Adipocyte (in vitro differentiated cells): ENCODE data around the gene ACBD4.
"Not testable (repeated sequence)": the region's sequence is repeated elsewhere in the genome, so short reads cannot be mapped to it uniquely, and the experiment has no call there.

Experiments
- DNase-seq: peaks from one replicate; pipeline ENCODE4 v3.0.0-alpha.2; 2015; ENCODE audit warnings: low read depth
- H3K27me3 ChIP-seq: replicated peaks from 2 replicates; pipeline ENCODE4 v1.7.0; 2013; ENCODE audit warnings: mild to moderate bottlenecking, low read length, moderate library complexity; ENCODE audit not compliant: control insufficient read depth, insufficient read depth
- H3K36me3 ChIP-seq: 2 replicates; pipeline ENCODE4 v1.7.0; 2013; ENCODE audit warnings: low read length, mild to moderate bottlenecking, moderate library complexity; ENCODE audit not compliant: control insufficient read depth, insufficient read depth, severe bottlenecking
- H3K4me1 ChIP-seq: 2 replicates; pipeline ENCODE4 v1.7.0; 2013; ENCODE audit warnings: mild to moderate bottlenecking, low read length, moderate library complexity; ENCODE audit not compliant: control insufficient read depth, insufficient read depth
- H3K4me3 ChIP-seq: 2 replicates; pipeline ENCODE4 v1.7.0; 2013; ENCODE audit warnings: mild to moderate bottlenecking, low read length, moderate library complexity
- H3K9ac ChIP-seq: 2 replicates; pipeline ENCODE4 v1.7.0; 2013; ENCODE audit warnings: mild to moderate bottlenecking, low read length, moderate library complexity
- H3K9me3 ChIP-seq: 2 replicates; pipeline ENCODE4 v1.7.0; 2013; ENCODE audit warnings: mild to moderate bottlenecking, low read length, moderate library complexity; ENCODE audit not compliant: control insufficient read depth

The ACBD4 gene

DNA sequence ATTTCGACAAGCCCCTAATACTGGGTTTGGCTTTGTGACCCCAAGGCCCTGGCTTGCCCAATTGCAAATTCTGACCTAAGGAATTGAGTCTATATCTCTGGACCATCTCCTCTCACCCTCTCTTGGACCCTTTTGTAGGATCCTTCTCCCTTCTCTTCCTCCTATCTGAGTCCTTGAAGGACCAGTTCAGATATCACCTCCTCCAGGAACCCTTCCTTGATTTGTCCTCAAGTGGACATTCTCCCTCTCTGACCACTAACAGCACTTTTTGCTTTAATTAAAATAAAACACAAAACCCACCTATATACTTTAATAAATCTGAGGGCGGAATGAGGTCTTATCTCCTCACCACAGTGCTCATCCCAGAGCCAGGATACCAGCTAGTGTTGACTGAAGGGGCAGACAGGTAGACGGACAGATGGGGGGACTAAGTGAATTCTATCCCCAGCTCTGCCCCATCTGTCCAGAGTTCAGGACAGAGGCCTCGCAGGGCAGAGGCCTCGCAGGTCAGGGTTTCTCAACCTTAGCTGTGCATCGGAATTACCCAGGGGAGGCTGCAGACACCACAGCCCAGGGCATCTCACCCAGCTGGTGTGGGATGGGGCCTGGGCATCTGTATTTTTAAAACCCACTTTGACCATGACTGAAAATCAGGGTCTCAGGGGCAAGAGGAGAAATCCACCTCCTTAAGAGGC is 12.3 kb upstream of the ACBD4 start:
- H3K27me3 ChIP-seq = no peaks in the 10 kb centered on the region
- no peak overlapping the region for H3K4me3 ChIP-seq
- peaks cover 20% of the 10 kb centered on the region for H3K36me3 ChIP-seq
- peak overlapping the region; percentile 71 for H3K9ac ChIP-seq
- H3K4me1 ChIP-seq = peaks cover 43% of the 10 kb centered on the region
- H3K9me3 ChIP-seq = no peaks in the 10 kb centered on the region
- no peak for DNase-seq

DNA sequence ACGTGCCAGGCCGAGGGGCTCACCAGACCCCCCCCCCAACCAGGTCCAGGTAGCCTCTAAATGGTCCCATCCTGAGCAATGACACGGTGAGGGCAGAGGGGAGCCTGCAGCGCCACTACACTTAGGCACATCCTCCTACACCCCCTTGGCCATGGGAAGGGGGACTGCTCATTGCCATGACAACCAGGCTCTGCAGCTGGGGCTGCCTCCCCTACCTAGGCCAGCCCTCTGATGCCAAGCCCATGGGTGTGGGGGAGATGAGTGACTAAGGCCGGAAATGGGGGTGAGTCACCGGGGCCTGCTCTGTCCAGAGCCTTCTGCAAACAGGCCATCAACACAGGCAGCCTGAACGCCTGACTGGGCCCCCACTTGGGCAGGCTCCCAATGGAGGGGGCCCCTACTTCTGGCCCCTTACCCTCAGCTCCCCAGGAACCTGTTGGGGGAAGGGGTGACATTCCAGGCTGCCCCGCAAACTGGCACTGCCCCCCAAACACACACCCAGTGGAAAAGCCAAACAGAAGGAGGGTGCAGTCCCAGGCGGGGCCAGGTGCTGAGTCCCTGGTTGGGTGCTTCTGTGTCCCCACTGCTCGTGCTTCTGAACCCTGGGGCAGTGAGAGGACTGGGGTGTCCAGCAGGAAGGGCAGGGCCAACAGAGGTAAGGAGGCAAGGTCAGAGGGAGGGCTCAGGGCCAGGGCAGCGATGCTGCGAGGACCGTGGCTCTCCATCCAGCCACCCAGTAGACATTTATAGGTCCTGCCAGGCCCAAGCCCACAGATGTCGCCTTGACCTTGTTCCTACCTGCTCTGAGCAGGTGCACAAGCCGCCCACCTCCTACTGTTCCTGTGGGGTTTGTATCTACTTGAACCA is 11.3 kb upstream of the ACBD4 start:
- Histone ChIP-seq H3K4me3 (no peak overlapping the region), H3K9ac (peak overlapping the region; percentile 71), H3K4me1 (peaks cover 49% of the 10 kb centered on the region), H3K36me3 (peaks cover 13% of the 10 kb centered on the region), H3K9me3 (no peaks in the 10 kb centered on the region), H3K27me3 (no peaks in the 10 kb centered on the region)
- DNase-seq = peak; percentile 85

DNA sequence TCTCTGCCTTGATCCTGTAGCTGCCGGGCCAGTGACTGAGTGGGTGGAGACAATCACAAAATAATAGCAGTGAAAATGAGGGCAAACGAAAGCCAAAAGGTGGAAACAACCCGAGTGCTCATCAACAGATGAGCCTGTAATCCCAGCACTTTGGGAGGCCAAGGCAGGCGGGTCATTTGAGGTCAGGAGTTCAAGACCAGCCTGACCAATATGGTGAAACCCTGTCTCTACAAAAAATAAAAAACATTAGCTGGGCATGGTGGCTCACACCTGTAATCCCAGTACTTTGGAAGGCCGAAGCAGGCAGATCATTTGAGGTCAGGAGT is 10.7 kb upstream of the ACBD4 start:
- not testable (repeated sequence) for H3K27me3 ChIP-seq

DNA sequence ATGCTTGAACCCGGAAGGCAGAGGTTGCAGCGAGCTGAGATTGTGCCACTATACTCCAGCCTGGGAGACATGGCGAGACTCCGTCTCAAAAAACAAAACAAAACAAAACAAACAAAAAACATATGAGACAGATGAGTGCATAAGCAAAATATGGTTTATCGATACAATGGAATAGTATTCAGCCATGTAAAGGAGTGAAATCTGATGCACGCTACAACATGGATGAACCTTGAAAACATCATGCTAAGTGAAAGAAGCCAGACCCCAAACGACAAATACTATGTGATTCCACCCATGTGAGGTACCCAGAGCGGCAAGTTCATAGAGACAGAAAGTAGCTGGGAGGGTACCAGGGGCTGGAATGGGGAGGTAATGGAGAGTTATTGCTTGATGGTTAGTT is 10.0 kb upstream of the ACBD4 start:
- no peak overlapping the region for H3K9ac ChIP-seq
- H3K27me3 ChIP-seq = no peaks in the 10 kb centered on the region
- no peak overlapping the region for H3K4me3 ChIP-seq
- DNase-seq = no peak
- H3K36me3 ChIP-seq = no peaks in the 10 kb centered on the region
- no peaks in the 10 kb centered on the region for H3K9me3 ChIP-seq
- peaks cover 53% of the 10 kb centered on the region for H3K4me1 ChIP-seq

More for the DNA sequence above, 10.7 kb upstream of the ACBD4 start:
- Histone ChIP-seq H3K4me1 (peaks cover 53% of the 10 kb centered on the region), H3K9ac (peak overlapping the region; percentile 71)
- DNase-seq, H3K4me3 ChIP-seq, H3K9me3 ChIP-seq, H3K36me3 ChIP-seq: not testable (repeated sequence)

DNA sequence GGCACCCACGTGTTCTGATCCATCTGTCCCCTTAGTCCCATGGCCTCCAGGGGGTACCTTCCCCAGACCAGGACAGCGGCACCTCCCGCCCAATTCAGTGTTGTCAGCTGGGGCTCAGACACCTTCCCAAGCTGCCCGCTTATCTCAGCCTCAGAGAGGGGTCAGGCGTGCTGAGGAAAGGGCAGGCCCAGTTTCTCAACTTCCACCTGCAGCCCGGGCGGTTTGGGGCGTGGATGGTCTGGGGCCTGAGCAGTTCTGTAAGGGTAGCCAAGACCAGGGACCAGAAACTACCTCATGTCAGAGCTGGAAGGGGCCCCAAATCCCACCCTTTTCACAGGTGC is 8.3 kb upstream of the ACBD4 start:
- Histone ChIP-seq H3K4me3 (no peak overlapping the region), H3K9ac (peak overlapping the region; percentile 35), H3K36me3 (no peaks in the 10 kb centered on the region), H3K9me3 (no peaks in the 10 kb centered on the region), H3K27me3 (no peaks in the 10 kb centered on the region), H3K4me1 (peaks cover 59% of the 10 kb centered on the region)
- DNase-seq = no peak

DNA sequence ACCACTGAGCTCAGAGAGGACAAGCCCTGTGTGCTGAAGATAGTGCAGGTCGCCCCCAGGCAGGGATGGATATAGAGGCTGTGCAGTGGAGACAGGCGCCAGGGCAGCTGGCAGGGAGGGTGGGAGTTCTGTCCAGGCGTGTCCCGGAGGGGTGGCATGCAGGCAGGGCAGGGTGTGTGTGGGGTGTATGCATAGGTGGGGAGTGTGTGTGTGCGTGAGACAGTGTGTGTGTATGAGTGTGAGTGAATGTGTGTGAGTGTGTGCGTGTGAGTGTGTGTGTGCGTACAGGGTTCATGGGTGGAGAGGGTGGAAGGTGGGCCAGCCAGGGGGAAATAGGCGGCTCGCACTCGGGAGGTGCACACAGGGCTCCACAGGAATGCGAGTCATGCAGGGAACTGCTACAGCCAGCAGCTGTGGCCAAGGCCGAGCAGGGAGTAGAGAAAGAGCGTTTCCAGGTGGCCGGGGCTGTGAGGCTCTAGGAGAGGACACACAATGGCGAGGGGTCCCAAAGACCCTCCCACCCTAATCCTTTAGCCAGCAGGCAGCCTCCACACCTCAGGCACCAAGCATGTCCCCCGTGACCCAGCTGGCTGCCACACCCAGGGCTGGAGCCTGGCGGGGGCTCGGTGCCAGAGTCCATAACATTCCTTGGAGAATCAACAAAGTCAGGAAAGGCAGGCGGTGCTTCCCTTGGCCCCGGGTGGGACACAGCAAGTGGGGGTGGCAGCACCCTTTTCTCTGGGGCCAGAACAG is 7.8 kb upstream of the ACBD4 start:
- Histone ChIP-seq H3K9ac (peak overlapping the region; percentile 35), H3K4me3 (no peak overlapping the region), H3K36me3 (no peaks in the 10 kb centered on the region), H3K27me3 (no peaks in the 10 kb centered on the region), H3K9me3 (no peaks in the 10 kb centered on the region), H3K4me1 (peaks cover 54% of the 10 kb centered on the region)
- peak; percentile 65 for DNase-seq

DNA sequence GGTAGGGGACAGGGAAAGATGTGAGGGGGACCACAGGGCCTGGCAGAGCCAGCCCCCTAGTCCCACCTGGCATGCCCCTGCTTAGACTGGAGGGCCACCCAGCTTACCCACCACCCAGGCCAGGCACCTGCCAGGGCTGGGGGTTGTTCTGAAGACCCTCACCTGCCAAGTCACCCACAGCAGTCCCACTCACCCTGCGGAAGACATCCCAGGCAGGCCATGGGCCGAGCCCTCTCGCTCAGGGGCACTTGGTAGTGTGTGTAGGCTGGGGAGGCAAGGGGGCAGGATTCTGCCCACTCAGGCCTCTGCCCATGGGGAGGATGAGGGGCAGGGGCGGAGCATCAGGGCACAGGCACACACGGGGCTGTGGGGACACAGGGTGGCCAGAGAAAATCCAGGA is 7.2 kb upstream of the ACBD4 start:
- Histone ChIP-seq H3K9me3 (no peaks in the 10 kb centered on the region), H3K4me1 (peaks cover 52% of the 10 kb centered on the region), H3K9ac (peak overlapping the region; percentile 35), H3K27me3 (no peaks in the 10 kb centered on the region), H3K36me3 (no peaks in the 10 kb centered on the region), H3K4me3 (no peak overlapping the region)
- DNase-seq = no peak

DNA sequence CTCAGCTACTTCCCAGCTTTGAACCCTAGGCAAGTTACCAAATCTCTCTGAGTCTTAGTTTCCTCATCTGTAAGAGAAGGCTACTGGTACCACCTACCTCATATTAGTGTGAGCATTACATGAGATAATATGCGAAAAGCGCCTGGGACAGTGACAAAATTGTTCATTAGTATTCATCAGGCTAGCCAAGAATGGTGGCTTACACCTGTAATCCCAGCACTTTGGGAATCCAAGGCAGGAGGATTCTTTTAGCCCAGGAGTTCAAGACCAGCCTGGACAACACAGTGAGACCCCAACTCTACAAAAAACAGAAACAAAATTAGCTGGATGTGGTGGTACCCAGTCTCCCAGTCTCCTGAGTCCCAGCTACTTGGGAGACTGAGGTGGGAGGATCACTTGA is 6.5 kb upstream of the ACBD4 start:
- Histone ChIP-seq H3K36me3 (no peaks in the 10 kb centered on the region), H3K4me1 (peaks cover 45% of the 10 kb centered on the region), H3K9ac (no peak overlapping the region), H3K4me3 (no peak overlapping the region), H3K9me3 (no peaks in the 10 kb centered on the region), H3K27me3 (no peaks in the 10 kb centered on the region)
- no peak for DNase-seq

DNA sequence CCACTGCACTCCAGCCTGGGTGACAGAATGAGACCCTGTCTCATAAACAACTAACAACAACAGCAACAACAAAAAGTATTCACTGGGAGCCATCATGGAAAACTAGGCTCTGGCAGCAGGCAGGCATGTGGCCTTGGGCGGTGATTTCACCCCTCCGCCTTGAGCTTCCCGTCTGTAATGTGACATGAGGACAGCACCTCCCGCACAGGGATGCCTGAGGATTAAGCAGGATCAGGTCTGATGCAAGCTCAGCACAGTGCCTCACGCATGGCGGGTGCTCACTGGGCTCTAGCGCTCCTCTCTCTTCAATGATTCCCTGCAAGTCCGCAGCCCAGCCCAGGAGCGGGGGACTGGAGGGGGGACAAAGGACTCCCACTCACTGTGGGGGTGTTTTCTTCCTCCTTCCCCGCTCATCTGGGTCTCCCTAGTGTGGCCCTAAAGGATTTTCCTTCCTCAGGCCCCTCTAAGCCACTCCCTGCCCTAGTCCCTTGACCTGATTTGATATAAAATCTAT is 6.0 kb upstream of the ACBD4 start:
- DNase-seq = peak; percentile 95
- H3K27me3 ChIP-seq = no peaks in the 10 kb centered on the region
- no peak overlapping the region for H3K9ac ChIP-seq
- H3K9me3 ChIP-seq = no peaks in the 10 kb centered on the region
- peaks cover 40% of the 10 kb centered on the region for H3K4me1 ChIP-seq
- H3K4me3 ChIP-seq = no peak overlapping the region
- no peaks in the 10 kb centered on the region for H3K36me3 ChIP-seq

DNA sequence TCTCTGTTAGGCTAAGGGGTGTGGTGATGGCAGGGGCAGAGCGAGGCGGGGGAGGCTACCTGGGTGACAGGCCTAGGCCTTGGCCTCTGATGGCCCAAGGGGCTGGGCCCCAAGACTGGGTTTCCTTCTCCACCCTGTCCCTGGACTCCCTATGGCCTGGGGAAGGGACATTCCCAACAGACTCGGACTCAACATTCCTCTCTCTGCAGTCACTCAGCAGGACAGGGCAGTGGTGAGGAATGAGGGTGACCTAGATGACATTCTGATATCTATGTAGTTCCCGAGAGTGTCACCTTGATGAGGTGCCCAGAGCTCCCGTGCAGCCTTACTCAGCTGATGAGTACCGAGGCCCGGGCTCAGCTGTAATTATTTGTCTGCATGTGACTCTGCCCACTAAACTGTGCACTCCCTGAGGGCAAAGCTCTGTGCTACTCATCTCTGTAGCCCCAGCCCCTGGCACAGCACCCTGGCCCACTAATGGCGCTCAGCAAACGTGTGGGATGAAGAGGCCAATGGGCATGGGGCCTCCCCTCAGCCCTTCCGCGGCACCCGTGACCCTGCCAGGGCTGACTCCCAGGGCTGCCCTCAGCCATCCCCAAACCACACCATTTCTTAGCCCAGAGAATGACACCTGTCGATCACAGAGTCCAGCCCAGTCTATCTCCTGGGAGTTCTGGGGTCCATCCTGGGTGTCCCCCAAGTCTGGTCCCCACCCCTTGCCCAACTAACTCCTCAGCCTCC is 5.4 kb upstream of the ACBD4 start:
- Histone ChIP-seq H3K36me3 (no peaks in the 10 kb centered on the region), H3K27me3 (no peaks in the 10 kb centered on the region), H3K9ac (no peak overlapping the region), H3K9me3 (no peaks in the 10 kb centered on the region), H3K4me1 (peaks cover 37% of the 10 kb centered on the region), H3K4me3 (peak overlapping the region; percentile 83)
- peak; percentile 61 for DNase-seq
